OCI-LY3 (cell line): ENCODE results near the gene HEY2.

Experiments used
- H2AFZ ChIP-seq: fragments of 200-600, 300-600 bp; shearing (Covaris generic); 2 replicates; pipeline ENCODE4 v1.6.0; 2014; ENCODE audit warnings: antibody characterized with exemption, low read depth, low read length
- H3K27ac ChIP-seq: fragments of 200-600, 300-600 bp; sonication (generic); 2 replicates; pipeline ENCODE4 v1.5.1; 2014; ENCODE audit warnings: mild to moderate bottlenecking, low read length, moderate library complexity, mixed read lengths
- H3K27me3 ChIP-seq: fragments of 200-600, 300-600 bp; sonication (generic); 2 replicates; pipeline ENCODE4 v1.6.1; 2014; ENCODE audit warnings: low read depth, low read length, mixed read lengths
- H3K36me3 ChIP-seq: fragments of 200-600, 300-600 bp; sonication (generic); replicated peaks from 2 replicates; pipeline ENCODE3; 2014; ENCODE audit warnings: low read depth, low read length, mixed read lengths
- H3K4me1 ChIP-seq: fragments of 300-600, 200-600 bp; sonication (generic); 2 replicates; pipeline ENCODE4 v1.6.1; 2014; ENCODE audit warnings: low read length, mixed read lengths
- H3K4me2 ChIP-seq: fragments of 200-600, 300-600 bp; sonication (generic); 2 replicates; pipeline ENCODE4 v1.6.1; 2014; ENCODE audit warnings: low read length, mixed read lengths
- H3K4me3 ChIP-seq: fragments of 300-600, 200-600 bp; sonication (generic); 2 replicates; pipeline ENCODE4 v1.5.1; 2014; ENCODE audit warnings: antibody characterized with exemption, mild to moderate bottlenecking, low read length, moderate library complexity
- H3K79me2 ChIP-seq: fragments of 300-600, 200-600 bp; shearing (Covaris generic); 2 replicates; pipeline ENCODE4 v1.6.1; 2014; ENCODE audit warnings: mild to moderate bottlenecking, low read length, mixed read lengths
- H3K9ac ChIP-seq: fragments of 300-600, 200-600 bp; shearing (Covaris generic); 2 replicates; pipeline ENCODE4 v1.6.0; 2014; ENCODE audit warnings: mild to moderate bottlenecking, low read length, moderate library complexity
- H3K9me3 ChIP-seq: fragments of 200-600, 300-600 bp; shearing (Covaris generic); 2 replicates; pipeline ENCODE4 v1.6.1; 2014; ENCODE audit warnings: low read length, mixed read lengths; ENCODE audit not compliant: insufficient read depth
- H4K20me1 ChIP-seq: fragments of 200-600, 300-600 bp; sonication (generic); 2 replicates; pipeline ENCODE4 v1.6.1; 2016; ENCODE audit warnings: low read length, mixed read lengths; ENCODE audit not compliant: insufficient read depth
- CTCF ChIP-seq: fragments of 200-600, 300-600 bp; sonication (generic); IDR thresholded peaks from 2 replicates; pipeline ENCODE4 v1.5.1; 2014; ENCODE audit warnings: antibody characterized with exemption, low read length, low read depth
- EZH2phosphoT487 ChIP-seq: fragments of 200-600 bp; shearing (Covaris generic); IDR thresholded peaks from 2 replicates; pipeline ENCODE4 v1.6.1; 2018; ENCODE audit warnings: antibody characterized with exemption, mixed run types, low read depth

The HEY2 gene

GRCh38 chr6:125753937-125754259 lies 4.5 kb downstream of the HEY2 start:
- Histone ChIP-seq H3K4me3 (no peak overlapping the region), H3K9me3 (no peaks in the 10 kb centered on the region), H3K4me1 (peaks cover 17% of the 10 kb centered on the region), H3K27me3 (peaks cover 44% of the 10 kb centered on the region), H3K79me2 (no peaks in the 10 kb centered on the region), H3K4me2 (no peak overlapping the region), H3K27ac (no peak overlapping the region), H3K9ac (no peak overlapping the region), H4K20me1 (no peaks in the 10 kb centered on the region), H2AFZ (no peak overlapping the region), H3K36me3 (no peaks in the 10 kb centered on the region)
- TF ChIP-seq EZH2phosphoT487 (no peak), CTCF (no peak)

GRCh38 chr6:125754566-125754965 lies 5.1 kb downstream of the HEY2 start:
- H3K36me3 ChIP-seq, result no peaks in the 10 kb centered on the region

GRCh38 chr6:125759184-125759902 lies 9.9 kb downstream of the HEY2 start:
- H3K27me3 ChIP-seq, result peaks cover 17% of the 10 kb centered on the region
- no peaks in the 10 kb centered on the region for H4K20me1 ChIP-seq
- no peak overlapping the region for H3K27ac ChIP-seq
- no peaks in the 10 kb centered on the region for H3K9me3 ChIP-seq
- TF ChIP-seq EZH2phosphoT487, result no peak
- 0 out of 2 replicates have a peak, but pooled peaks have one; percentile 9 for TF ChIP-seq CTCF
- no peak overlapping the region for H3K4me2 ChIP-seq
- no peaks in the 10 kb centered on the region for H3K4me1 ChIP-seq
- H3K9ac ChIP-seq, result no peak overlapping the region
- no peak overlapping the region for H2AFZ ChIP-seq
- no peak overlapping the region for H3K4me3 ChIP-seq
- H3K36me3 ChIP-seq, result no peaks in the 10 kb centered on the region
- no peaks in the 10 kb centered on the region for H3K79me2 ChIP-seq

More at GRCh38 chr6:125754566-125754965, 5.1 kb downstream of the HEY2 start:
- TF ChIP-seq EZH2phosphoT487, result no peak
- TF ChIP-seq CTCF, result no peak
- Histone ChIP-seq H3K27me3 (peaks cover 42% of the 10 kb centered on the region), H3K27ac (no peak overlapping the region), H3K4me3 (no peak overlapping the region), H2AFZ (no peak overlapping the region), H4K20me1 (no peaks in the 10 kb centered on the region), H3K9ac (no peak overlapping the region), H3K4me2 (no peak overlapping the region), H3K79me2 (no peaks in the 10 kb centered on the region), H3K9me3 (no peaks in the 10 kb centered on the region), H3K4me1 (peaks cover 16% of the 10 kb centered on the region)

- no peak overlapping the region for H2AFZ ChIP-seq
These were observed 10.6 kb downstream of the HEY2 start for GRCh38 chr6:125759959-125760457.

More at GRCh38 chr6:125759959-125760457, 10.6 kb downstream of the HEY2 start:
- Histone ChIP-seq H4K20me1 (no peaks in the 10 kb centered on the region), H3K27me3 (peaks cover 13% of the 10 kb centered on the region), H3K4me2 (no peak overlapping the region), H3K9me3 (no peaks in the 10 kb centered on the region), H3K36me3 (no peaks in the 10 kb centered on the region), H3K4me1 (no peaks in the 10 kb centered on the region), H3K4me3 (no peak overlapping the region), H3K27ac (no peak overlapping the region), H3K9ac (no peak overlapping the region), H3K79me2 (no peaks in the 10 kb centered on the region)
- TF ChIP-seq CTCF (no peak), EZH2phosphoT487 (no peak)
